GM12873 (cell line): ENCODE data around the gene ARID5B.

ENCODE experiments used
- CTCF ChIP-seq: IDR thresholded peaks from 2 replicates; pipeline ENCODE4 v1.5.1; 2012; ENCODE audit warnings: low read depth, mild to moderate bottlenecking, moderate library complexity, low read length, control low read depth; ENCODE audit not compliant: insufficient read depth; ENCODE audit errors: missing control alignments

ARID5B gene

GRCh38 chr10:62054830-62055229 is 153.3 kb downstream of the ARID5B start:
- TF ChIP-seq CTCF = no peak

GRCh38 chr10:62056219-62056618 is 154.7 kb downstream of the ARID5B start:
- TF ChIP-seq CTCF = no peak

GRCh38 chr10:62056698-62057097 is 155.2 kb downstream of the ARID5B start:
- TF ChIP-seq CTCF = no peak

GRCh38 chr10:62057359-62057758 is 155.9 kb downstream of the ARID5B start:
- TF ChIP-seq CTCF = no peak

- TF ChIP-seq CTCF = no peak
Observed at GRCh38 chr10:62057850-62058249, 156.4 kb downstream of the ARID5B start.

GRCh38 chr10:62058476-62058875 is 157.0 kb downstream of the ARID5B start:
- no peak for TF ChIP-seq CTCF

GRCh38 chr10:62058896-62059216 is 157.4 kb downstream of the ARID5B start:
- no peak for TF ChIP-seq CTCF
